ENCODE results near the gene BCAM. TPM values are rescaled to one million over a fixed set of nuclear protein-coding genes. Genes with fewer than 3 reads are reported as not detected.

Gene BCAM
- total RNA-seq, 1 experiment from 2014 or later: 73.0 TPM

GRCh38 chr19:44811122-44811419, 2.2 kb downstream of the BCAM start:
- Histone ChIP-seq H3K79me2 (ENCODE audit: insufficient read depth, low read length) (no peaks in the 10 kb centered on the region), H4K91ac (ENCODE audit: insufficient read length, low read depth, low read length) (no peak overlapping the region), H2AK5ac (ENCODE audit: insufficient read length, low read length) (no peak overlapping the region), H2AFZ (ENCODE audit: low read length) (no peak overlapping the region), H4K5ac (ENCODE audit: insufficient read length, low read depth, low read length) (no peak overlapping the region), H3K56ac (ENCODE audit: insufficient read length, low read depth, low read length) (no peak overlapping the region), H2BK120ac (ENCODE audit: low read depth, low read length, poor library complexity, severe bottlenecking) (no peak overlapping the region), H3K23me2 (ENCODE audit: insufficient read length, low read depth, low read length, poor library complexity, severe bottlenecking) (peaks cover 11% of the 10 kb centered on the region), H2BK15ac (ENCODE audit: low read depth, low read length) (no peak overlapping the region), H3K4me2 (ENCODE audit: insufficient read depth, insufficient read length, low read length) (no peak overlapping the region), H3K4ac (ENCODE audit: low read depth, low read length) (no peak overlapping the region), H2BK12ac (ENCODE audit: insufficient read length, low read depth, low read length) (no peak overlapping the region), H3K9me3 (ENCODE audit: control insufficient read depth, low read depth, low read length) (no peaks in the 10 kb centered on the region), H4K8ac (replicated peaks; ENCODE audit: insufficient read length, low read depth, low read length) (no peak overlapping the region), H3K79me1 (ENCODE audit: insufficient read depth, low read depth, low read length, poor library complexity, severe bottlenecking) (no peaks in the 10 kb centered on the region), H2BK20ac (ENCODE audit: low read depth, low read length, poor library complexity, severe bottlenecking) (no peak overlapping the region), H3K27ac (ENCODE audit: insufficient read length, low read depth, low read length) (no peak overlapping the region), H3K23ac (ENCODE audit: insufficient read length, low read depth, low read length) (no peak overlapping the region), H3K9ac (ENCODE audit: extremely low read depth, insufficient read length, low read length) (no peak overlapping the region), H2BK5ac (ENCODE audit: insufficient read length, low read length) (no peak overlapping the region), H3K14ac (ENCODE audit: insufficient read depth, low read length) (no peak overlapping the region), H4K20me1 (ENCODE audit: control insufficient read depth, insufficient read depth, insufficient read length) (no peaks in the 10 kb centered on the region), H3K27me3 (ENCODE audit: insufficient read depth, low read length) (no peaks in the 10 kb centered on the region; the same call in 1 of the 2 replicates), H3T11ph (ENCODE audit: low read length) (no peak overlapping the region), H3K4me1 (ENCODE audit: insufficient read depth, low read length) (peaks cover 2% of the 10 kb centered on the region; the same call in 1 of the 2 replicates), H3K18ac (ENCODE audit: insufficient read length, low read depth, low read length) (no peak overlapping the region)
- no peak overlapping the region for H3K4me3 Mint-ChIP-seq
- WGBS (ENCODE audit: extremely low coverage, insufficient read length, low lambda C conversion rate): no CpG with 5 or more reads among the region's 7 CpGs
- peaks cover 18 to 37% (median 35%) of the 10 kb centered on the region in 3 experiments for H3K36me3 Mint-ChIP-seq (ENCODE audit: insufficient read depth in 1 of 3, low read depth in 3 of 3)
- H3K9me3 Mint-ChIP-seq: no peaks in the 10 kb centered on the region
- DNase-seq: no peak
- peaks cover 38 to 48% of the 10 kb centered on the region in 2 experiments for H3K4me1 Mint-ChIP-seq
- H3K27ac Mint-ChIP-seq: no peak overlapping the region
- TF ChIP-seq, protein P1, sequence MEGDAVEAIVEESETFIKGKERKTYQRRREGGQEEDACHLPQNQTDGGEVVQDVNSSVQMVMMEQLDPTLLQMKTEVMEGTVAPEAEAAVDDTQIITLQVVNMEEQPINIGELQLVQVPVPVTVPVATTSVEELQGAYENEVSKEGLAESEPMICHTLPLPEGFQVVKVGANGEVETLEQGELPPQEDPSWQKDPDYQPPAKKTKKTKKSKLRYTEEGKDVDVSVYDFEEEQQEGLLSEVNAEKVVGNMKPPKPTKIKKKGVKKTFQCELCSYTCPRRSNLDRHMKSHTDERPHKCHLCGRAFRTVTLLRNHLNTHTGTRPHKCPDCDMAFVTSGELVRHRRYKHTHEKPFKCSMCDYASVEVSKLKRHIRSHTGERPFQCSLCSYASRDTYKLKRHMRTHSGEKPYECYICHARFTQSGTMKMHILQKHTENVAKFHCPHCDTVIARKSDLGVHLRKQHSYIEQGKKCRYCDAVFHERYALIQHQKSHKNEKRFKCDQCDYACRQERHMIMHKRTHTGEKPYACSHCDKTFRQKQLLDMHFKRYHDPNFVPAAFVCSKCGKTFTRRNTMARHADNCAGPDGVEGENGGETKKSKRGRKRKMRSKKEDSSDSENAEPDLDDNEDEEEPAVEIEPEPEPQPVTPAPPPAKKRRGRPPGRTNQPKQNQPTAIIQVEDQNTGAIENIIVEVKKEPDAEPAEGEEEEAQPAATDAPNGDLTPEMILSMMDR (conservative IDR thresholded peaks at IDR 0.05): no peak
- peaks cover 18% of the 10 kb centered on the region for H3K27me3 Mint-ChIP-seq (ENCODE audit: low read depth)

All from H9 (cell line).